Myocyte (in vitro differentiated cells): ENCODE measurements around the gene LGALSL. TPM values are rescaled to one million over a fixed set of nuclear protein-coding genes. Genes with fewer than 3 reads are reported as not detected.

Experiments used
- DNase-seq: peaks from one replicate; pipeline ENCODE4 v3.0.0-alpha.2; 2012; ENCODE audit warnings: low read depth
- total RNA-seq: library from RNA; depleted of rRNA; stranded (reverse); fragments of >200 nt; gene quantifications from 2 replicates; pipeline ENCODE4 v1.2.3, GENCODE V29; 2014

LGALSL gene
- total RNA-seq, 1 donor from 2014 or later = 2.0 TPM

- no peak for DNase-seq
Observed at GRCh38 chr2:64492272-64492671, 38.3 kb downstream of the LGALSL start.

- DNase-seq = no peak
Observed at GRCh38 chr2:64492821-64493220, 38.9 kb downstream of the LGALSL start.

DNA sequence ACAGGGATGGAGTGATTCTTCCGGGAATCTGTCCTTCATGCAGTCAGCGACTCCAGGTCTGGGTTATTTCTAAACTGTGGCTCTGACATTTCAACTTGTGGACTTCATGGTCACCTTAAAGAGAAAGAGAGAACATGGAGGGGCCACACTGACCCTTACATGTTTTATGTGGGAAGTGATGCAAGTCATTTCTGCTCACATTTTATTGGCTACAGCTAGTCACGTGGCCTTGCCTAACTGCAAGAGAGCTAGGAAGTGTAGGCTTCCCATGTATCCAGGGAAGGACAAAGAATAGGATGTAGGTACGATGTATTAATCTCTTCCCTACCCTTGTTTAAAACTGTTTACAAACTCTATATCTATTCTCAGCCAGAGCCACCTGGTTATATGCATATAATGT is 39.8 kb downstream of the LGALSL start:
- DNase-seq = no peak

GRCh38 chr2:64498438-64498837 is 44.5 kb downstream of the LGALSL start:
- DNase-seq = no peak

- no peak for DNase-seq
Observed at GRCh38 chr2:64500549-64500948, 46.6 kb downstream of the LGALSL start.

- DNase-seq = no peak
Observed at GRCh38 chr2:64501946-64502345, 48.0 kb downstream of the LGALSL start.

GRCh38 chr2:64502860-64503259 is 48.9 kb downstream of the LGALSL start:
- DNase-seq = no peak

GRCh38 chr2:64504774-64505720 is 51.1 kb downstream of the LGALSL start:
- DNase-seq = no peak

DNA sequence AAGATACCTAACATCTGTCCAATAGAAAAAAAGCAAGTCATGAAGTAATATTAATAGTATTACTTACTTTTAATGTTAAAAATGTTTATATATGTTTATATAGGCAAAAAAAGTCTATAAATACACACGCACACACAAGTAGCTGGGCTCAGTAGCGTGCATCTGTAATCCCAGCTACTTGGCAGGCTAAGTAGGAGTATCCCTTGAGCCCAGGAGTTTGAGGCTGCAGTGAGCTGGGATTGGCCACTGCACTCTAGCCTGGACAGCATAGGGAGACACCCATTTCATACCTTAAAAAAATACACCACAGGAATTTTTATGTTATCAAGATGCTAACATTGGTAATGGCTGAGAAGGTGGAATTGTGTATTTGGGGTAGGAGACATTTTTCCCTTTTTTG is 52.7 kb downstream of the LGALSL start:
- no peak for DNase-seq

Other genes with a start within 250 kb of the LGALSL start
- gene AFTPH, start 70.2 kb downstream of the LGALSL start, total RNA-seq = 10.9 and 13.2 TPM in 2 replicates
- 22.1 and 24.9 TPM in 2 replicates for gene SERTAD2, start 199.8 kb downstream of the LGALSL start, total RNA-seq